ENCODE results near the gene EFTUD2.

DNA sequence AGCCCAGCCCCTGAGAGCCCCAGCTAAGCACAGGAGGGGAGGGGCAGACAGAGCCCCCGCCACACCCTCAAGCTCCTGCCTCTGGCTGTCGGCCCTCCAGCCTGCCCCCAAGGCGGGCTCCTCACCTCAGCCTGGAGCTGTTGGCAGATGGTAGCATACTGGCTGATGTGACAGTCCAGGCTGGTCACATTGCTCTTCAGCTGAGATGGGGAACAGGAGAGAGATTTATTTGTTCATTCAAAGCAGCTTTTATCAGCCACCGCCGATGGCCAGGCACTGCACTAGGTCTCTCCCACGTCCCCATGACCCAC, 33.5 kb upstream of the EFTUD2 start:
- no peak for TF ChIP-seq EZH2 (IDR thresholded peaks at IDR 0.05; ENCODE audit: borderline replicate concordance, insufficient read depth, low read depth, low read length, poor library complexity, severe bottlenecking)
- TF ChIP-seq, protein P1, sequence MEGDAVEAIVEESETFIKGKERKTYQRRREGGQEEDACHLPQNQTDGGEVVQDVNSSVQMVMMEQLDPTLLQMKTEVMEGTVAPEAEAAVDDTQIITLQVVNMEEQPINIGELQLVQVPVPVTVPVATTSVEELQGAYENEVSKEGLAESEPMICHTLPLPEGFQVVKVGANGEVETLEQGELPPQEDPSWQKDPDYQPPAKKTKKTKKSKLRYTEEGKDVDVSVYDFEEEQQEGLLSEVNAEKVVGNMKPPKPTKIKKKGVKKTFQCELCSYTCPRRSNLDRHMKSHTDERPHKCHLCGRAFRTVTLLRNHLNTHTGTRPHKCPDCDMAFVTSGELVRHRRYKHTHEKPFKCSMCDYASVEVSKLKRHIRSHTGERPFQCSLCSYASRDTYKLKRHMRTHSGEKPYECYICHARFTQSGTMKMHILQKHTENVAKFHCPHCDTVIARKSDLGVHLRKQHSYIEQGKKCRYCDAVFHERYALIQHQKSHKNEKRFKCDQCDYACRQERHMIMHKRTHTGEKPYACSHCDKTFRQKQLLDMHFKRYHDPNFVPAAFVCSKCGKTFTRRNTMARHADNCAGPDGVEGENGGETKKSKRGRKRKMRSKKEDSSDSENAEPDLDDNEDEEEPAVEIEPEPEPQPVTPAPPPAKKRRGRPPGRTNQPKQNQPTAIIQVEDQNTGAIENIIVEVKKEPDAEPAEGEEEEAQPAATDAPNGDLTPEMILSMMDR (IDR thresholded peaks at IDR 0.05) = no peak

All from B cell (primary cell).